GM19372 (cell line): ENCODE measurements around the gene KIRREL3.

Source experiments
- ATAC-seq: cut with Tn5 transposase; IDR thresholded peaks from one replicate; pipeline ENCODE4 v1.9.1; 2021; ENCODE audit warnings: mild to moderate bottlenecking, low read depth, moderate library complexity; ENCODE audit not compliant: unreplicated experiment

KIRREL3 gene

GRCh38 chr11:126482586-126483108 is 517.9 kb downstream of the KIRREL3 start:
- ATAC-seq: no peak

DNA sequence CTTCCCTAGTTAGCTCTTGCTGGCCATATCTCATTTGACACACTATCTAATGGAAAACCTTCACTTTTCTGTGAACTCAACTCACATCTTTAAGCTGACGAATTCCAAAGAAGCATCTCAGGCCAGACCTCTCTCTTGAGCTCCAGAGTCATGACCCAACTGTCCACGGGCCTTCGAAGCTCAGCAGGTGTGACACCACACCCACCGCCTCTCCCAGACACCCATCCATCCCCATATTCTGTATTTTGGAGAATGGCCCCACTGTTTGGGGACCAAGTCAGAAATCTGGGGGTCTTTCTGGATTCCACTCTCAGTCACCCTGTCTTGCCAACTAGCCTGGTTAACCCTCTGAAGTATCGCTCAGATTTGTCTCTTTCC is 519.3 kb downstream of the KIRREL3 start:
- no peak for ATAC-seq

GRCh38 chr11:126480410-126481302 is 519.9 kb downstream of the KIRREL3 start:
- peak; percentile 66 for ATAC-seq

- ATAC-seq: no peak
Observed at GRCh38 chr11:126480015-126480409, 520.6 kb downstream of the KIRREL3 start.

- no peak for ATAC-seq
Observed at GRCh38 chr11:126479178-126479930, 521.2 kb downstream of the KIRREL3 start.

DNA sequence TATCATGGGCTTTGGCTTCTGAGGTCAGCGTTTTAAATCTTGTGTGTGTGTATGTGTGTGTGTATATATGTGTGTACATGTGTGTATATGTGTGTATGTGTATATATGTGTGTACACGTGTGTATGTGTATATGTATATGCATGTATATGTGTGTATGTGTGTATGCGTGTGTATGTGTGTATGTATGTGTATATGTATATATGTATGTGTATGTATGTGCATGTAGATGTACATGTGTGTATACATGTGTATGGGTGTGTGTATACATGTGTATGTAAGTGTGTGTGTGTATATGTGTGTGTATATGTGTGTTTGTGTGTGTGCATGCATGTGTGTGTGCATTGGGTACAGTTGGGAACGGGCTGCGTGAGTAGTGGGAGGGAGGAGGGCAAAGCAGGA is 522.1 kb downstream of the KIRREL3 start:
- no peak for ATAC-seq

- ATAC-seq: no peak
Observed at GRCh38 chr11:126477535-126478305, 522.9 kb downstream of the KIRREL3 start.

GRCh38 chr11:126476977-126477376 is 523.6 kb downstream of the KIRREL3 start:
- no peak for ATAC-seq

GRCh38 chr11:126476266-126476924 is 524.2 kb downstream of the KIRREL3 start:
- ATAC-seq: no peak

- ATAC-seq: no peak
Observed at GRCh38 chr11:126475014-126475991, 525.3 kb downstream of the KIRREL3 start.

DNA sequence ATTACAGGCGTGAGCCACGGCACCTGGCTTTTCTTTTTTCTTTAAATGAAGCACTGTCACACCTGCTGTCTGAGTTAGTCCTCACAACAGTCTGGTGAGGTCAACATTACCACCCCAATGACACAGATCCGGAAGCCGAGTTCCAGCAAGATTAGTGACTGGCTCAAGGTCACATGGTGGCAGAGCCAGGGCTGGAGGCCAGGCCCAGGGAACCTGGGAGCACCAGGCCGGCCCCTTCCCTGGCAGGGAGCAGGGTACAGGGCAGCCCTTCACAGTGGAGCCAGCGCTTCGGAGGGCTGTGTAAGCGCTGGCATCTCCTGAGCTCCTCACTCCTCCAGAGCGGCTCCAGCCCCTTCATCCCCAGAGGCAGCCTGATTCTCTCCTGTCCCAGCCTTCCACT is 526.4 kb downstream of the KIRREL3 start:
- no peak for ATAC-seq

DNA sequence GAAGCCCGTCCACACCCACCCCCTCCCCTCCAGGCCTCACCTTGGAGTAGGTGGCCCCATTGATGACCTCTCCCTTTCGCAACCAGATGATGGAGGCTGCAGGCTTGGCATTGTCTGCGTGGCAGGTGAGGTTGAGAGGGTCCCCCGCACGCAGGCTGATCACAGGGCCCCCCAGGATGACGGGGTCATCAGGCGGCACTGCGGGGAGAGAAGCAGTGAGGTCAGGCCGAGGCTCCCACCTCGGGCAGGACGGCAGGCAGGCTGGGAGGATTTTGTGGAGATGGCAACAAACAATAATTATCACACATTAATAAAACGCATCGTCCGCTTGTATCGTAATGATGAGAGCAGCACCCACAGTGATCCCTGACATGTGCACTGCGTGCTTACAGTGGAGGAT is 527.3 kb downstream of the KIRREL3 start:
- no peak for ATAC-seq

GRCh38 chr11:126469311-126469710 is 531.3 kb downstream of the KIRREL3 start:
- ATAC-seq: no peak

- ATAC-seq: no peak
Observed at GRCh38 chr11:126468102-126468521, 532.5 kb downstream of the KIRREL3 start.

GRCh38 chr11:126467471-126467870 is 533.1 kb downstream of the KIRREL3 start:
- no peak for ATAC-seq

GRCh38 chr11:126467046-126467370 is 533.6 kb downstream of the KIRREL3 start:
- no peak for ATAC-seq

DNA sequence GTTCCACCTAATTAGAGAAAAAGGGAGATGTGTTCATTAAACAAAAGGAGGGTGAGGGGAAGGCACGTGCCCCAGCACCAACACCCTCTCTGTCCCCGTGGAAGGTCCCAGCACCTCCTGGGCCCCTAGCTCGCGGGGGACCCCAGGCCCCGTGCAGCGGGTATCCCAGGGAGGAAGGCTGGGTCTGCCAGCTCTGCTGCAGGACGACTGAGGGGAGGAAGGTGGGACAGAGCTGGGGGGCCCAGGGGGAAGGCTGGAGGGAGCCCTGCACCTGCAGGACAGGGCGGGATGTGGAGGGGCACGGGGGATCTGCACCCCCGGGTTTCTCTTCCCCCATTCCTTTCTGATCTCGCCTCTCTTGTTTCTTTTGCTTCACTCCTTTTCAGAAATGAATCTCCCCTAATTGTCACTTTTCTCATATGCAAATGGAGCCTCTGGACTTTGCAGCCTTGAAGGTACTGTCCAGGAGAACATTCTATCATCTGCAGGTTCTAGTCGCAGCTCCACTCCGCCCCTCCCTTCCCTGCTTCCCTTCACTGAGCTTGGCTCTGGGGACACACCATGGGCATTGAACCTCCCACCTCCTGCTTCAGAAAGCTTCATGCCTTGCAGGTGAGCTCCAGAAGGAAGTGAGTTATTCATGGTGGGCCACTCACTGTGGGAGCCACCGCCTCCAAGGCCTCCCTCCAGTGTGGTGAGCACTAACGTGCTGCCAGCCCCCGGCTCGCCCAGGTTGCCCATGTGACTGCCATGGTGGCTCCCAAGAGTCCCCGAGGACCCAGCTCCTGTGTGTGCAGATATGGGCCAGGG is 534.1 kb downstream of the KIRREL3 start:
- ATAC-seq: no peak

GRCh38 chr11:126465573-126466188 is 534.9 kb downstream of the KIRREL3 start:
- peak; percentile 68 for ATAC-seq
